DND-41 (cell line): Measurements from ENCODE around the gene EPHB4.

ENCODE experiments used
- CTCF ChIP-seq: IDR thresholded peaks from 2 replicates; pipeline ENCODE4 v1.5.1; 2012; ENCODE audit warnings: borderline replicate concordance, low read length, moderate library complexity, mild to moderate bottlenecking; ENCODE audit not compliant: poor library complexity, severe bottlenecking; ENCODE audit errors: extremely low read depth
- EZH2 ChIP-seq: IDR thresholded peaks from 3 replicates; pipeline ENCODE4 v1.6.1; 2012; ENCODE audit warnings: borderline replicate concordance, low read depth, mild to moderate bottlenecking, moderate library complexity, low read length, inconsistent platforms; ENCODE audit not compliant: severe bottlenecking

- no peak for TF ChIP-seq EZH2
- no peak for TF ChIP-seq CTCF
Measured at GRCh38 chr7:100803398-100804161, 23.7 kb downstream of the EPHB4 start.
